H1 (cell line): Measurements from ENCODE around the gene RNU7-1. TPM values are rescaled to one million over a fixed set of nuclear protein-coding genes. Genes with fewer than 3 reads are reported as not detected.

Experiments used
- CTCF ChIA-PET: fragments of 300-600 bp; sonication (Branson Sonifier 250); formaldehyde crosslinking; loops from one replicate; lab custom pipeline; 2021; ENCODE audit not compliant: partially characterized antibody; lab: Charles Lee
- POLR2A ChIA-PET: fragments of 300-600 bp; sonication (Branson Sonifier 250); formaldehyde crosslinking; loops from one replicate; lab custom pipeline; 2021; ENCODE audit warnings: inconsistent platforms; ENCODE audit not compliant: partially characterized antibody; lab: Charles Lee
- DNase-seq, 2 experiments: peaks; one replicate each; pipeline versions ENCODE4 v3.0.0 to v3.0.0-alpha.2; 2010 to 2022; ENCODE audit warnings: low spot score in 2 of 2, low read depth in 1 of 2, mixed read lengths in 1 of 2
- FAIRE-seq: peaks from 2 replicates; lab custom pipeline; 2011; peaks lifted over from hg19 to GRCh38; lab: Jason Lieb, UNC
- H2AFZ ChIP-seq: 2 replicates; pipeline ENCODE4 v1.8.1; 2012; ENCODE audit warnings: low read length, inconsistent platforms
- H2AK5ac ChIP-seq: 2 replicates; pipeline ENCODE4 v1.6.1; 2013; ENCODE audit warnings: low read depth, low read length
- H2BK120ac ChIP-seq: replicated peaks from 2 replicates; pipeline ENCODE3; 2013; ENCODE audit warnings: low read depth, low read length, inconsistent platforms
- H2BK12ac ChIP-seq: 2 replicates; pipeline ENCODE4 v1.6.1; 2013; ENCODE audit warnings: low read depth, low read length
- H2BK15ac ChIP-seq: 2 replicates; pipeline ENCODE4 v1.6.1; 2013; ENCODE audit warnings: low read length
- H2BK20ac ChIP-seq: 2 replicates; pipeline ENCODE4 v1.6.1; 2013; ENCODE audit warnings: low read length
- H2BK5ac ChIP-seq: 2 replicates; pipeline ENCODE4 v1.6.1; 2013; ENCODE audit warnings: low read depth, low read length
- H3K14ac ChIP-seq: 2 replicates; pipeline ENCODE4 v1.6.1; 2013; ENCODE audit warnings: inconsistent platforms; ENCODE audit not compliant: insufficient read length
- H3K18ac ChIP-seq: 2 replicates; pipeline ENCODE4 v1.6.1; 2013; ENCODE audit warnings: low read length; ENCODE audit errors: extremely low read depth
- H3K23ac ChIP-seq: 2 replicates; pipeline ENCODE4 v1.6.1; 2013; ENCODE audit warnings: inconsistent platforms; ENCODE audit not compliant: insufficient read length
- H3K23me2 ChIP-seq: 2 replicates; pipeline ENCODE4 v1.6.1; 2013; ENCODE audit warnings: low read depth, low read length
- H3K27ac ChIP-seq: 2 replicates; pipeline ENCODE4 v1.6.1; 2011; ENCODE audit warnings: low read depth, low read length, inconsistent platforms
- H3K27me3 ChIP-seq, 4 experiments: replicated peaks in 1 of 4; 1 replicate in 1 of 4; 2 replicates in 3 of 4; pipeline versions ENCODE4 v1.6.1 to v1.8.1; 2011 to 2013; ENCODE audit warnings: low read length in 3 of 4, mild to moderate bottlenecking in 3 of 4, inconsistent platforms in 2 of 4, mixed read lengths in 2 of 4, moderate library complexity in 1 of 4; ENCODE audit not compliant: control insufficient read depth in 3 of 4, insufficient read depth in 3 of 4; ENCODE audit errors: extremely low read depth in 1 of 4
- H3K36me3 ChIP-seq, 4 experiments: 2 replicates each; pipeline versions ENCODE4 v1.6.1 to v1.8.1; 2011 to 2013; ENCODE audit warnings: mild to moderate bottlenecking in 4 of 4, low read length in 3 of 4, moderate library complexity in 2 of 4, control low read depth in 1 of 4, inconsistent platforms in 1 of 4; ENCODE audit not compliant: insufficient read depth in 4 of 4, control insufficient read depth in 2 of 4
- H3K4ac ChIP-seq: replicated peaks from 2 replicates; pipeline ENCODE3; 2013; ENCODE audit warnings: low read length, low read depth, mixed read lengths, inconsistent platforms; ENCODE audit not compliant: insufficient read length
- H3K4me1 ChIP-seq, 4 experiments: replicated peaks in 1 of 4; 1 replicate in 1 of 4; 2 replicates in 3 of 4; pipeline versions ENCODE4 v1.6.1 to v1.8.1; 2011 to 2013; ENCODE audit warnings: low read length in 3 of 4, inconsistent platforms in 2 of 4, mixed read lengths in 1 of 4; ENCODE audit not compliant: insufficient read depth in 4 of 4, control insufficient read depth in 3 of 4
- H3K4me2 ChIP-seq, 2 experiments: 2 replicates each; pipeline versions ENCODE4 v1.6.1 to v1.8.1; 2011 to 2013; ENCODE audit warnings: low read depth in 2 of 2, low read length in 2 of 2, control low read depth in 1 of 2, inconsistent platforms in 1 of 2, mild to moderate bottlenecking in 1 of 2; ENCODE audit not compliant: insufficient read depth in 1 of 2
- H3K4me3 ChIP-seq, 4 experiments: fragments of 200-600, 300-600 bp in 1 of 4; sonication (generic), shearing (Covaris generic), sonication (Bioruptor Twin) in 1 of 4; 2 replicates each; pipeline versions ENCODE4 v1.5.1 to v1.8.1; 2011 to 2016; ENCODE audit warnings: low read length in 4 of 4, low read depth in 3 of 4, control low read depth in 2 of 4, inconsistent platforms in 2 of 4, mild to moderate bottlenecking in 2 of 4, mixed read lengths in 1 of 4, moderate library complexity in 1 of 4; ENCODE audit not compliant: insufficient read depth in 2 of 4; ENCODE audit errors: extremely low read depth in 1 of 4
- H3K56ac ChIP-seq: replicated peaks from 2 replicates; pipeline ENCODE3; 2013; ENCODE audit warnings: low read depth, mild to moderate bottlenecking, mixed read lengths, low read length, inconsistent platforms; ENCODE audit not compliant: insufficient read length
- H3K79me1 ChIP-seq: 2 replicates; pipeline ENCODE4 v1.6.1; 2013; ENCODE audit warnings: low read depth, low read length, control low read depth
- H3K79me2 ChIP-seq, 2 experiments: 2 replicates each; pipeline versions ENCODE4 v1.6.1 to v1.8.1; 2012 to 2013; ENCODE audit warnings: low read length in 2 of 2, mild to moderate bottlenecking in 2 of 2, inconsistent platforms in 1 of 2; ENCODE audit not compliant: insufficient read depth in 2 of 2, control insufficient read depth in 1 of 2
- H3K9ac ChIP-seq, 4 experiments: replicated peaks in 1 of 4; 1 replicate in 1 of 4; 2 replicates in 3 of 4; pipeline versions ENCODE4 v1.6.1 to v1.8.1; 2011 to 2013; ENCODE audit warnings: low read depth in 3 of 4, low read length in 3 of 4, control low read depth in 2 of 4, mild to moderate bottlenecking in 2 of 4, moderate library complexity in 2 of 4, inconsistent platforms in 1 of 4; ENCODE audit errors: extremely low read depth in 1 of 4
- H3K9me3 ChIP-seq, 2 experiments: 2 replicates each; pipeline versions ENCODE4 v1.6.1 to v1.8.1; 2012 to 2013; ENCODE audit warnings: mild to moderate bottlenecking in 2 of 2, moderate library complexity in 2 of 2, control low read depth in 1 of 2, inconsistent platforms in 1 of 2, low read depth in 1 of 2, low read length in 1 of 2, mixed read lengths in 1 of 2; ENCODE audit not compliant: insufficient read depth in 2 of 2
- H4K20me1 ChIP-seq, 2 experiments: replicated peaks in 1 of 2; 2 replicates each; pipeline versions ENCODE3 to v1.8.1; 2011 to 2013; ENCODE audit warnings: inconsistent platforms in 2 of 2, low read length in 2 of 2, mild to moderate bottlenecking in 1 of 2; ENCODE audit not compliant: insufficient read depth in 2 of 2, control insufficient read depth in 1 of 2
- H4K5ac ChIP-seq: 2 replicates; pipeline ENCODE4 v1.6.1; 2013; ENCODE audit warnings: low read length, low read depth, mixed read lengths, inconsistent platforms; ENCODE audit not compliant: insufficient read length
- H4K8ac ChIP-seq: 2 replicates; pipeline ENCODE4 v1.8.0; 2013; ENCODE audit warnings: mild to moderate bottlenecking, moderate library complexity, low read length, inconsistent platforms; ENCODE audit not compliant: insufficient read depth; ENCODE audit errors: extremely low read depth
- H4K91ac ChIP-seq: replicated peaks from 2 replicates; pipeline ENCODE3; 2013; ENCODE audit warnings: low read length, mixed read lengths, inconsistent platforms; ENCODE audit not compliant: insufficient read length
- ASH2L ChIP-seq: fragments of 200-600, 300-600 bp; sonication (generic); IDR thresholded peaks from one replicate; pipeline ENCODE4 v1.7.1; 2017; ENCODE audit warnings: low read length
- BRCA1 ChIP-seq: IDR thresholded peaks from 2 replicates; pipeline ENCODE4 v1.6.1; 2012; ENCODE audit warnings: low read depth, low read length, improper control_type of control experiment
- GTF2F1 ChIP-seq: IDR thresholded peaks from 2 replicates; pipeline ENCODE4 v1.6.1; 2012; ENCODE audit warnings: low read depth, low read length, improper control_type of control experiment, borderline replicate concordance
- HDAC6 ChIP-seq: IDR thresholded peaks from one replicate; pipeline ENCODE4 v1.7.1; 2012; ENCODE audit warnings: low read depth, mild to moderate bottlenecking, inconsistent platforms, low read length, moderate library complexity
- NANOG ChIP-seq: IDR thresholded peaks from 2 replicates; pipeline ENCODE4 v1.6.1; 2011; ENCODE audit warnings: low read length, low read depth, mild to moderate bottlenecking, inconsistent platforms; ENCODE audit not compliant: insufficient read depth, poor library complexity, severe bottlenecking
- PHF8 ChIP-seq: fragments of 200-600 bp; sonication (generic); conservative IDR thresholded peaks from 2 replicates; pipeline ENCODE4 v1.7.1; 2012; ENCODE audit warnings: low read depth, mild to moderate bottlenecking, inconsistent platforms, low read length, moderate library complexity
- POU5F1 ChIP-seq: IDR thresholded peaks from 2 replicates; pipeline ENCODE4 v1.6.1; 2011; ENCODE audit warnings: low read depth, mild to moderate bottlenecking, low read length, moderate library complexity
- TCF12 ChIP-seq: IDR thresholded peaks from 2 replicates; pipeline ENCODE4 v1.6.1; 2011; ENCODE audit warnings: low read depth, mild to moderate bottlenecking, low read length
- USF2 ChIP-seq: IDR thresholded peaks from 2 replicates; pipeline ENCODE4 v1.6.1; 2011; ENCODE audit warnings: low read length, improper control_type of control experiment
- WGBS, 2 experiments: shearing (Covaris generic) in 1 of 2; methylation state at CpG; one replicate each; pipeline versions ENCODE4 v1.1.6 to v1.1.7; 2013 to 2015; ENCODE audit warnings: low lambda C conversion rate in 2 of 2, mixed read lengths in 2 of 2, inconsistent platforms in 1 of 2, low coverage in 1 of 2, missing lambda C conversion rate in 1 of 2; ENCODE audit not compliant: insufficient replicate concordance in 2 of 2, insufficient coverage in 1 of 2, insufficient read length in 1 of 2; ENCODE audit errors: extremely low coverage in 1 of 2, missing lambda C conversion rate in 1 of 2; 5-methylcytosine and 5-hydroxymethylcytosine counted together
- polyA plus RNA-seq, 7 experiments: library from polyadenylated mRNA; depleted of rRNA in 3 of 7; stranded (reverse) in 5 of 7; unstranded in 2 of 7; fragments of >200 nt in 5 of 7; fragments of 200-250 nt in 2 of 7; gene quantifications; 1 replicate in 5 of 7; 2 replicates in 1 of 7; 4 replicates in 1 of 7; pipeline versions ENCODE4 v1.2.1 to v1.2.3, GENCODE V29; 2011 to 2013; ENCODE audit warnings: missing spikeins in 2 of 7, mixed read lengths in 2 of 7
- total RNA-seq: library from RNA; stranded (reverse); fragmentation: NEBNext Ultra II Directional; extraction: Animal tissue kit (Norgen Biotek cat#: 25700); gene quantifications from 2 replicates; pipeline ENCODE4 v1.2.1, GENCODE V29; 2021
- TF ChIP-seq, protein P1 (sequence below), 3 experiments: IDR thresholded peaks; 1 replicate in 2 of 3; 2 replicates in 1 of 3; pipeline versions ENCODE4 v1.5.1 to v1.6.1; 2011; ENCODE audit warnings: low read length in 3 of 3, mild to moderate bottlenecking in 3 of 3, inconsistent platforms in 2 of 3, low read depth in 1 of 3, moderate library complexity in 1 of 3; ENCODE audit not compliant: insufficient read depth in 1 of 3; ENCODE audit errors: control extremely low read depth in 1 of 3

Gene RNU7-1
- total and polyA plus RNA-seq, 2 of the 8 experiments (the other 6 are each of a cell fraction or from before 2014, with no cell fraction given): not detected

DNA sequence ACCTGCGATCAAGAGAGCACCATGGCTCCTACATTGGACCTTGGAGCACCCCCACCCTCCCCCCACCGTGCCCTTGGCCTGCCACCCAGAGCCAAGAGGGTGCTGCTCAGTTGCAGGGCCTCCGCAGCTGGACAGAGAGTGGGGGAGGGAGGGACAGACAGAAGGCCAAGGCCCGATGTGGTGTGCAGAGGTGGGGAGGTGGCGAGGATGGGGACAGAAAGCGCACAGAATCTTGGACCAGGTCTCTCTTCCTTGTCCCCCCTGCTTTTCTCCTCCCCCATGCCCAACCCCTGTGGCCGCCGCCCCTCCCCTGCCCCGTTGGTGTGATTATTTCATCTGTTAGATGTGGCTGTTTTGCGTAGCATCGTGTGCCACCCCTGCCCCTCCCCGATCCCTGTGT, 1.8 kb upstream of the RNU7-1 start:
- H2BK15ac ChIP-seq: no peak overlapping the region
- no peak overlapping the region for H2AK5ac ChIP-seq
- no peak overlapping the region for H3K4ac ChIP-seq
- H3K27ac ChIP-seq: no peak overlapping the region
- no peak overlapping the region for H4K91ac ChIP-seq
- ChIA-PET POLR2A (interaction anchor here (1.4 to 44.0 kb wide), 7 partner anchors 10 to 167 kb away, joined by 6 to 1596 read pairs (median 34); partner anchors contain the start of genes ATN1, C1RL, EMG1 and ENO2), CTCF (interaction anchor here (0.6 to 20.2 kb wide), 6 partner anchors 16 to 72 kb away, joined by 3 to 253 read pairs (median 25); partner anchors contain the start of genes ATN1, SPSB2 and TPI1)
- H2BK120ac ChIP-seq: no peak overlapping the region
- H3K27me3 ChIP-seq: no peaks in the 10 kb centered on the region
- H3K4me1 ChIP-seq: peaks cover 6 to 22% (median 20%) of the 10 kb centered on the region in 4 experiments
- no peak overlapping the region for H2AFZ ChIP-seq
- H3K18ac ChIP-seq: no peak overlapping the region
- no peak overlapping the region; the same call in 1 of the 2 replicates for H2BK12ac ChIP-seq
- FAIRE-seq (no peak), DNase-seq (peak in 1 of 2 experiments; percentile 39)
- H4K20me1 ChIP-seq: peaks cover 2 to 5% of the 10 kb centered on the region in 2 experiments
- no peaks in the 10 kb centered on the region for H3K79me2 ChIP-seq
- no peak overlapping the region for H3K4me2 ChIP-seq
- no peak overlapping the region for H3K23ac ChIP-seq
- H3K56ac ChIP-seq: no peak overlapping the region
- no peak overlapping the region for H3K4me3 ChIP-seq
- no peak overlapping the region for H3K9ac ChIP-seq
- H3K9me3 ChIP-seq: no peaks in the 10 kb centered on the region
- H4K8ac ChIP-seq: no peak overlapping the region
- H2BK5ac ChIP-seq: 0 out of 2 replicates have a peak overlapping the region, but pooled peaks have one; percentile 13
- no peak overlapping the region for H2BK20ac ChIP-seq
- no peak overlapping the region for H3K14ac ChIP-seq
- H4K5ac ChIP-seq: no peak overlapping the region
- H3K23me2 ChIP-seq: peaks cover 11% of the 10 kb centered on the region
- WGBS, 2 experiments: 93% methylated on average over 10 of the region's 12 CpGs; no CpG with 5 or more reads in 1 of the 2 experiments
- H3K79me1 ChIP-seq: no peaks in the 10 kb centered on the region
- H3K36me3 ChIP-seq: peaks cover 6 to 16% (median 9%) of the 10 kb centered on the region in 4 experiments; a peak in 7 of 8 replicates
- TF ChIP-seq PHF8: no peak
- no peak for TF ChIP-seq USF2
- TF ChIP-seq TCF12: no peak
- no peak for TF ChIP-seq BRCA1
- TF ChIP-seq GTF2F1: no peak
- TF ChIP-seq, protein P1, sequence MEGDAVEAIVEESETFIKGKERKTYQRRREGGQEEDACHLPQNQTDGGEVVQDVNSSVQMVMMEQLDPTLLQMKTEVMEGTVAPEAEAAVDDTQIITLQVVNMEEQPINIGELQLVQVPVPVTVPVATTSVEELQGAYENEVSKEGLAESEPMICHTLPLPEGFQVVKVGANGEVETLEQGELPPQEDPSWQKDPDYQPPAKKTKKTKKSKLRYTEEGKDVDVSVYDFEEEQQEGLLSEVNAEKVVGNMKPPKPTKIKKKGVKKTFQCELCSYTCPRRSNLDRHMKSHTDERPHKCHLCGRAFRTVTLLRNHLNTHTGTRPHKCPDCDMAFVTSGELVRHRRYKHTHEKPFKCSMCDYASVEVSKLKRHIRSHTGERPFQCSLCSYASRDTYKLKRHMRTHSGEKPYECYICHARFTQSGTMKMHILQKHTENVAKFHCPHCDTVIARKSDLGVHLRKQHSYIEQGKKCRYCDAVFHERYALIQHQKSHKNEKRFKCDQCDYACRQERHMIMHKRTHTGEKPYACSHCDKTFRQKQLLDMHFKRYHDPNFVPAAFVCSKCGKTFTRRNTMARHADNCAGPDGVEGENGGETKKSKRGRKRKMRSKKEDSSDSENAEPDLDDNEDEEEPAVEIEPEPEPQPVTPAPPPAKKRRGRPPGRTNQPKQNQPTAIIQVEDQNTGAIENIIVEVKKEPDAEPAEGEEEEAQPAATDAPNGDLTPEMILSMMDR (IDR thresholded peaks at IDR 0.05; ENCODE audit: control extremely low read depth in 1 of 3, insufficient read depth in 1 of 3, low read depth in 1 of 3, low read length in 3 of 3): no peak
- TF ChIP-seq HDAC6: no peak
- no peak for TF ChIP-seq NANOG
- no peak for TF ChIP-seq ASH2L
- no peak for TF ChIP-seq POU5F1
